ENCODE results near the gene ASPA.
"Not testable (repeated sequence)": the region's sequence is repeated elsewhere in the genome, so short reads cannot be mapped to it uniquely, and the experiment has no call there.

Gene ASPA

DNA sequence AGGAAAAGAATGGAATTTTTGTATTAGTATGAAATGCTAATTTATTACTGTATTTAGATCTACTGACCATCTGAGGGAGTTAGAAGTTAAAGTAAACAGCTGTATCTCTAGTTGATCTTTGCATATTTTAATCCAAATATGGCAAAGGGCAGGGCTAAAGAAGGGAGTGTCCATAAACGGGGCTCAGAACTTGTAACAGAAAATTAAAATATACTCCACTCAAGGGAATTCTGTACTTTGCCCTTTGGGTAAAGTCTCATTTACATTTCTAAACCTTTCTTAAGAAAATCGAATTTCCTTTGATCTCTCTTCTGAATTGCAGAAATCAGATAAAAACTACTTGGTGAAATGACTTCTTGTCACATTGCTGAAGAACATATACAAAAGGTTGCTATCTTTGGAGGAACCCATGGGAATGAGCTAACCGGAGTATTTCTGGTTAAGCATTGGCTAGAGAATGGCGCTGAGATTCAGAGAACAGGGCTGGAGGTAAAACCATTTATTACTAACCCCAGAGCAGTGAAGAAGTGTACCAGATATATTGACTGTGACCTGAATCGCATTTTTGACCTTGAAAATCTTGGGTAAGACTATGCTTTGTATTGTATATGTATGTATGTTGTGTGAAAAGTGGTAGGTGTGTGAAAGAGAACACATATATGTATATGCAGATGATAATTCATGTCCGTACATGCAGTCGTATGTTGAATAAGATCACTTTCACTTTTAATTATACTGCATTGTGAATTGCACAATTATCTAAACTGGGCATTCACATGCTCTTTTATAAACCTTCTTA lies at the start of gene ASPA:
ASPA (plus strand) TSS at position 186 of the 799 bp plus-strand sequence; CDS start at position 349, 163 bp downstream.
- in situ Hi-C loops (cut with HindIII; ENCODE audit: low sequenced_read_pairs): no loop called here
- no peak within 1 kb of the TSS for H3K4me3 ChIP-seq (ENCODE audit: low read depth, low read length)
- TF ChIP-seq, protein P1, sequence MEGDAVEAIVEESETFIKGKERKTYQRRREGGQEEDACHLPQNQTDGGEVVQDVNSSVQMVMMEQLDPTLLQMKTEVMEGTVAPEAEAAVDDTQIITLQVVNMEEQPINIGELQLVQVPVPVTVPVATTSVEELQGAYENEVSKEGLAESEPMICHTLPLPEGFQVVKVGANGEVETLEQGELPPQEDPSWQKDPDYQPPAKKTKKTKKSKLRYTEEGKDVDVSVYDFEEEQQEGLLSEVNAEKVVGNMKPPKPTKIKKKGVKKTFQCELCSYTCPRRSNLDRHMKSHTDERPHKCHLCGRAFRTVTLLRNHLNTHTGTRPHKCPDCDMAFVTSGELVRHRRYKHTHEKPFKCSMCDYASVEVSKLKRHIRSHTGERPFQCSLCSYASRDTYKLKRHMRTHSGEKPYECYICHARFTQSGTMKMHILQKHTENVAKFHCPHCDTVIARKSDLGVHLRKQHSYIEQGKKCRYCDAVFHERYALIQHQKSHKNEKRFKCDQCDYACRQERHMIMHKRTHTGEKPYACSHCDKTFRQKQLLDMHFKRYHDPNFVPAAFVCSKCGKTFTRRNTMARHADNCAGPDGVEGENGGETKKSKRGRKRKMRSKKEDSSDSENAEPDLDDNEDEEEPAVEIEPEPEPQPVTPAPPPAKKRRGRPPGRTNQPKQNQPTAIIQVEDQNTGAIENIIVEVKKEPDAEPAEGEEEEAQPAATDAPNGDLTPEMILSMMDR (IDR thresholded peaks at IDR 0.05; ENCODE audit: low read depth, low read length): no peak
- DNase-seq (ENCODE audit: low read depth, low spot score): no peak

DNA sequence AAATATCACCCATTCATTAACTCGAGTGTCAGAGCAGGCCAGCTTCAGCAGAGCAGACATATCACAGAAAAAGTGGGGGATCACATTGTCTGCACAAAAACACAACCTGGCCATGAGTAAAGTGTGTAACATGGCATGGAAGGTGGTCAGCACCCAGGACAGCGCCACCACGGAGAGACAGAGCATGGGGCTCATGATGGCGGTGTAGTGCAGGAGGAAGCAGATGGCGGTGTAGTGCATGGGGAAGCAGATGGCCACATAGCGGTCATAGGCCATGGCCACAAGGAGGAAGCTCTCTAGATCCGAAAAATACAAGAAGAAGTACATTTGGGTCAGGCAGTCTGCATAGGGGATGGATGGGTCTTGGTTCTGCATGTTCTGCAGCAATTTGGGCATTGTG lies 42.6 kb upstream of the ASPA start:
- H3K4me3 ChIP-seq (ENCODE audit: low read depth, low read length); in situ Hi-C loops (cut with HindIII; ENCODE audit: low sequenced_read_pairs); DNase-seq (ENCODE audit: low read depth, low spot score): not testable (repeated sequence)

DNA sequence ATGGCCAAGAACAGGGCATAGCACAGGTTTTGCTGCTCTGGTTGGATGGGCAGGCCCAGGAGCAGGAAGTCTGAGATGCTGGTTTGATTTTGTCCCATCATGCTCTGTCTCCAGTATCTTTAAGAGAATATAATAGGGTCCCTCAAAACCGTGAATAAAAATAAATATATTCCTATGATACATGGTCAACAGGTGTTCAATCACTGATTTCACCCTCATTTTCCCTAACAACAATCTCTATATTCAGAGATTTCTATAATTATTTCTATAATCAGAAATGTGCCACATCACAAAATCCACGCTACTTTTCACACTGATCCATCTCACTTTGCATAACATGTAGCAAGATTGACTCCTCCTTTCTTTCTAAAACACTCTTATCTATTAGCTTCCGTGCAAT lies 42.1 kb upstream of the ASPA start, which contains the start of gene OR1E2:
OR1E2 (minus strand) TSS at position 101 of the 400 bp plus-strand sequence; CDS start at position 101, 0 bp downstream.
- no peak within 1 kb of the TSS for H3K4me3 ChIP-seq (ENCODE audit: low read depth, low read length)
- TF ChIP-seq, protein P1 (IDR thresholded peaks at IDR 0.05; ENCODE audit: low read depth, low read length): no peak
- in situ Hi-C loops (cut with HindIII; ENCODE audit: low sequenced_read_pairs): no loop called here
- DNase-seq (ENCODE audit: low read depth, low spot score): no peak

DNA sequence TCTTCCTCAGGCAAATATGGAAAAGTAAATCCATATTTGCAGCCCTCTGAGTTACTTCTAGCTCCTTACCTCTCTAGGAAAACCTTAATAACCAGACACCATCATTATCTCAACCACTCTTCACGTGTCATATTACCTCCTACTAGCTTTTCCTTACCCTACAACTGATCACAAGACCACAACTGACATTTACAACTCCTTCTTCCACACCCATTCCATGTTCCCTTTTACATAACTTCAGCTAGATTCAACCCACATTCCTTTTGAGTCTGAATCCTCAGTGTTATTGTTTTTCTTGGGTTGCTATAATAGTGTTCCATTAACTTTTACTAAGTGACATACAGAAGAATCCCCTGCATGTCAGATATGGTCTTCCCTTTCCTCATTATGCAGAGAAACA lies 37.4 kb upstream of the ASPA start:
- in situ Hi-C loops (cut with HindIII; ENCODE audit: low sequenced_read_pairs): no loop called here
- no peak for DNase-seq (ENCODE audit: low read depth, low spot score)
- TF ChIP-seq, protein P1 (IDR thresholded peaks at IDR 0.05; ENCODE audit: low read depth, low read length): no peak
- H3K4me3 ChIP-seq (ENCODE audit: low read depth, low read length): no peak overlapping the region

DNA sequence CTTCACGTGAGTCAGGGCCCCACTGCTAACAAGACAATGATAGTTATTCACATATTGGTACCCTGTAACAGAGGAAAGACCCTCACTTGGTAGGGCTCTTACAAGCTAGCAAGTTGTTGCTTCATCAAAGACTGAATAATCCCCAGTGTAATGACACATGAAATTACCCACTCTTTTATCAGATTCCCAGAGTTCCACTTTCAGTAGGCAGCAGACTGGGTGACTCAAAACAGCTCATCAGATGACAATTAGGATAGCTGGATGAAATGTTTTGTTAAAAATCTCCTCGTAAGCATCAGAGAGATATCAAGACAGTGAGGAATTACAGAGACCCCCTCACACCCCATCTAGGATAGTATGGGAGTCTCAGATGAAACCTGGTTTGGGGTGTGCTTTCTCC lies 35.3 kb upstream of the ASPA start:
- H3K4me3 ChIP-seq (ENCODE audit: low read depth, low read length): no peak overlapping the region
- TF ChIP-seq, protein P1 (IDR thresholded peaks at IDR 0.05; ENCODE audit: low read depth, low read length): no peak
- no peak for DNase-seq (ENCODE audit: low read depth, low spot score)
- in situ Hi-C loops (cut with HindIII; ENCODE audit: low sequenced_read_pairs): no loop called here

DNA sequence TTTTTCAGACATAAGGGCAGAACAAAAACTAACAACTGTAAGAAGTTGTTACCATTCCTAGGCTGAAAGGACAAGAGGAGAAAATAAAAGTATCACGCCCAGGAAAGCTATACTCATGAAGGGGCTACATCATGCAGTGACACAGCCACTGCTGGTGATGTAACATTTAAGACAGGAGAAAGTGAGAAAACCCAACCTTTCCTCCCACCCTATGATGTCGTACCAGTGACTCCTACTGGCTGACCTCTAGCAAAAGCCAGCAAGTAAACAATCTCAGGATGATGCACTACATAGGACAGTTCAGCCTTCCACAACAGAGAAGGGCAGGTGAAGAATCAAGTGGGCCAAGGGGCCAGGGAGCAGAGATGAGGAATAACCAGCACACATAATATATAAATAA lies 28.2 kb upstream of the ASPA start:
- TF ChIP-seq, protein P1 (IDR thresholded peaks at IDR 0.05; ENCODE audit: low read depth, low read length): no peak
- H3K4me3 ChIP-seq (ENCODE audit: low read depth, low read length): no peak overlapping the region
- DNase-seq (ENCODE audit: low read depth, low spot score): no peak
- in situ Hi-C loops (cut with HindIII; ENCODE audit: low sequenced_read_pairs): no loop called here

DNA sequence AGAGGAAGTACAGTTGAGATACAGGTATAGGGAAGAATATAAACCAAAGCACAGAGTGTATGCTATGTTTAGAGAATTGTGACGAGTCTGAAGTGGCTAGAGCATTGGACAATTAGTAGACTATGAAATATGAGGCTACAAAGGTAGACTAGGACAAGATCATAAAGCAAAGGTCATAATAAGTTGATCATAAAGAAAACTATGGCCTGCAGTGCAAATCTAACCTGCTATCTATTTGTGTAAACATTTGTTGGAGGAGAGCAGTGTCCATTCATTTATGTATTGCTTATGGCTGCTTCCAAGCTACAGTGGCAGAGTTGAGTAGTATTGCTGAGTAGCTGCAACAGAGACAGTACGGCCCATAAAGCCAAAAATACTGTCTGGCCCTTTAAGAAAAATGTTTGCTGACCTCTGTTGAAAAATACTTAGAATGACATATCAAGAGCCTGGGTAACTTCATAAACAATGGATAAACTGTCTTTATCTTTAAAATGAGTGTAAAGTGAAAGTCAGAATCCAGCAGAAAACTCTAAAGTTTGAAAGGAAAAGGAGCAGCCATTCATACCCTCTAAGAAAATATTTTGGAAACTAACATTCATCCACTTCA lies 27.6 kb upstream of the ASPA start:
- in situ Hi-C loops (cut with HindIII; ENCODE audit: low sequenced_read_pairs): no loop called here
- no peak overlapping the region for H3K4me3 ChIP-seq (ENCODE audit: low read depth, low read length)
- TF ChIP-seq, protein P1 (IDR thresholded peaks at IDR 0.05; ENCODE audit: low read depth, low read length): no peak
- no peak for DNase-seq (ENCODE audit: low read depth, low spot score)

DNA sequence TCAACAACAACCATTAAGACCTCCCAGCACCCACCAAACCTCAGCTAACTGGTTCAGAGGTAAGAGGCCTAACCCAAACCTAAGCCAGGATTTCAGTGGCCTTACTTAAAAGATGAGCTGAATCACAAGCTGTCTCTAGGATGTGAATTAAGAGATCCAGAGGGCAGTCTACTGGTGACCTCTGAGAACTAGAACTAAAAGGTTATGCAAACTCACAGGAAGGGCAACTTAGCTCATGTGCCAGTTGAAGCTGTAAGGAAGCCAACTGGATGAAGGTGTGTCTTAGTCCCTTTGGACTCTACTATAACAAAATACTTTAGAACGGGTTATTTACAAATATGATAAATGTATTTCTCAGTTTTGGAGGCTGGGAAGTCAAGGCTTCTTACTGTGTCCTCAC lies 9.4 kb upstream of the ASPA start:
- DNase-seq (ENCODE audit: low read depth, low spot score); H3K4me3 ChIP-seq (ENCODE audit: low read depth, low read length); in situ Hi-C loops (cut with HindIII; ENCODE audit: low sequenced_read_pairs): not testable (repeated sequence)
